GM13977 (cell line): Measurements from ENCODE around the gene USP9X.

Experiments
- DNase-seq: peaks from one replicate; pipeline ENCODE4 v3.0.0; 2012; ENCODE audit warnings: low spot score
- in situ Hi-C: fragments of 300-500 bp; cut with MboI; formaldehyde crosslinking; loops from one replicate; pipeline ENCODE4 v1.12.0; 2022; ENCODE audit warnings: low sequenced_read_pairs, low pct_unique_long_range_greater_than_20kb, mixed read lengths, inconsistent platforms; ENCODE audit not compliant: unreplicated experiment
- TF ChIP-seq, protein P1 (sequence below): IDR thresholded peaks from 2 replicates; pipeline ENCODE4 v1.5.1; 2012; ENCODE audit warnings: mild to moderate bottlenecking, control low read depth; ENCODE audit not compliant: insufficient read depth; ENCODE audit errors: extremely low read depth, missing control alignments

USP9X gene

DNA sequence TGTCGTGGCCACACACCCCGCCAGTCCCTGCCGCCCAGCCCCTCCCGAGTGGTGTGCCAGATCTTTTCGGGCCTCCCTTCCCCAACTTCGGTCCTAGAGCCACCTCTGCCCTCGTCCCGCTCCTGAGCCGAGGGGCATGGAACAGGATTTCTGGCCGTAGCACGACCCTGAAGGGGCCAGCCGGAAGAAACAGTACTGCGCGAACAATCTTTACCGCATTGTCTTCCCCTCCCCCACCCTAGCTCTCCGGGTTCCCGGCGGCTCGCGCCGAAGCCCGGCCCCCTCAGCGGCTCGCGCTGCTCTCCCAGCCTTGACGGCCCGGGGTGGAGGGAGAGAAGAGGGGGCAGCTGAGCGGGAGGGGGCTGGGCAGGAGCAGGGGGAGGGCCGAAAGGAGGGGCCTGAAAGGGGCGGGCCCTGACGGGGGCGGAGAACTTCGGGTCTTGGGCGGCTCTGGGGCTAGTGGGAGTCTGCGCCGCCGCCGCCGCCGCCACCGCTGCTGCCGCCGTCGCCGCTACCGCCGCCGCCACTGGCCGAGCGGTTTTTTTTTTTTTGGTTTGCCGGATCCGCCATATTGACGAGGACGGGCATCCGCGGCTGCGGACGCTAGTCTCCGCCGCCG is at the start of gene USP9X:
Gene USP9X, plus strand, starts transcription at position 553 of the 619 bp plus-strand sequence. CDS start 38,184 bp downstream, outside the sequence.
- in situ Hi-C loops: no loop called here
- TF ChIP-seq, protein P1, sequence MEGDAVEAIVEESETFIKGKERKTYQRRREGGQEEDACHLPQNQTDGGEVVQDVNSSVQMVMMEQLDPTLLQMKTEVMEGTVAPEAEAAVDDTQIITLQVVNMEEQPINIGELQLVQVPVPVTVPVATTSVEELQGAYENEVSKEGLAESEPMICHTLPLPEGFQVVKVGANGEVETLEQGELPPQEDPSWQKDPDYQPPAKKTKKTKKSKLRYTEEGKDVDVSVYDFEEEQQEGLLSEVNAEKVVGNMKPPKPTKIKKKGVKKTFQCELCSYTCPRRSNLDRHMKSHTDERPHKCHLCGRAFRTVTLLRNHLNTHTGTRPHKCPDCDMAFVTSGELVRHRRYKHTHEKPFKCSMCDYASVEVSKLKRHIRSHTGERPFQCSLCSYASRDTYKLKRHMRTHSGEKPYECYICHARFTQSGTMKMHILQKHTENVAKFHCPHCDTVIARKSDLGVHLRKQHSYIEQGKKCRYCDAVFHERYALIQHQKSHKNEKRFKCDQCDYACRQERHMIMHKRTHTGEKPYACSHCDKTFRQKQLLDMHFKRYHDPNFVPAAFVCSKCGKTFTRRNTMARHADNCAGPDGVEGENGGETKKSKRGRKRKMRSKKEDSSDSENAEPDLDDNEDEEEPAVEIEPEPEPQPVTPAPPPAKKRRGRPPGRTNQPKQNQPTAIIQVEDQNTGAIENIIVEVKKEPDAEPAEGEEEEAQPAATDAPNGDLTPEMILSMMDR: no peak
- DNase-seq: peak; percentile 91

GRCh38 chrX:41035582-41035981 is 49.7 kb upstream of the USP9X start:
- TF ChIP-seq, protein P1: no peak
- no peak for DNase-seq
- in situ Hi-C loops: no loop called here

GRCh38 chrX:41036668-41037326 is 48.4 kb upstream of the USP9X start:
- in situ Hi-C loops: no loop called here
- TF ChIP-seq, protein P1: no peak
- DNase-seq: no peak

- in situ Hi-C loops: no loop called here
Observed at GRCh38 chrX:41043196-41043595, 42.0 kb upstream of the USP9X start.

GRCh38 chrX:41043674-41044345 is 41.4 kb upstream of the USP9X start:
- in situ Hi-C loops: no loop called here
- TF ChIP-seq, protein P1: no peak
- DNase-seq: no peak

More at GRCh38 chrX:41043196-41043595, 42.0 kb upstream of the USP9X start:
- TF ChIP-seq, protein P1: no peak
- no peak for DNase-seq

GRCh38 chrX:41045960-41046567 is 39.2 kb upstream of the USP9X start:
- in situ Hi-C loops: no loop called here
- TF ChIP-seq, protein P1: no peak

More at GRCh38 chrX:41045960-41046567, 39.2 kb upstream of the USP9X start:
- no peak for DNase-seq
